Panc1 (cell line): ENCODE results near the gene SCN10A.

Experiments used
- POLR2AphosphoS5 ChIP-seq: IDR thresholded peaks from 2 replicates; pipeline ENCODE4 v1.6.1; 2012; ENCODE audit warnings: mild to moderate bottlenecking, low read depth, low read length, moderate library complexity
- TF ChIP-seq, protein P1 (sequence below): fragments of 450-650 bp; IDR thresholded peaks from 2 replicates; pipeline ENCODE4 v1.5.1; 2017; ENCODE audit warnings: mild to moderate bottlenecking

DNA sequence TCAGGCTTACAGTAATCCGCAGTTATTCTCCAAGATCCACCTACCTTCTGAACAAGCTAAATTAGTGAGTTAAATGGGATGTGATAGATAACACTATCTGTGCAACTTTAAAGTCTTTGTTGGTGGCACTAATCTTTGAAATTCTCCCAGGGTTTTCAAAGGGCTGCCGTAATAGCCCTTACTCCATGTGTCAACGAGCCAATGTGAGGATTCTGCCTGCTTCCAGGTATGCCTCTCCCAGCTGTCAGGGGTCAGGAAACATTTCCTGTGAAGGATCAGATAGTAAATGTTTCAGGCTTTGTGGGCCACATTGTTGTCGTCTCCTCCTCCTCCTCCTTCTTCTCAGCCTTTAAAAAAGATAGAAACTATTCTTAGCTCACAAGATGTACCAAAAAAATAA is 146.3 kb downstream of the SCN10A start:
- TF ChIP-seq, protein P1, sequence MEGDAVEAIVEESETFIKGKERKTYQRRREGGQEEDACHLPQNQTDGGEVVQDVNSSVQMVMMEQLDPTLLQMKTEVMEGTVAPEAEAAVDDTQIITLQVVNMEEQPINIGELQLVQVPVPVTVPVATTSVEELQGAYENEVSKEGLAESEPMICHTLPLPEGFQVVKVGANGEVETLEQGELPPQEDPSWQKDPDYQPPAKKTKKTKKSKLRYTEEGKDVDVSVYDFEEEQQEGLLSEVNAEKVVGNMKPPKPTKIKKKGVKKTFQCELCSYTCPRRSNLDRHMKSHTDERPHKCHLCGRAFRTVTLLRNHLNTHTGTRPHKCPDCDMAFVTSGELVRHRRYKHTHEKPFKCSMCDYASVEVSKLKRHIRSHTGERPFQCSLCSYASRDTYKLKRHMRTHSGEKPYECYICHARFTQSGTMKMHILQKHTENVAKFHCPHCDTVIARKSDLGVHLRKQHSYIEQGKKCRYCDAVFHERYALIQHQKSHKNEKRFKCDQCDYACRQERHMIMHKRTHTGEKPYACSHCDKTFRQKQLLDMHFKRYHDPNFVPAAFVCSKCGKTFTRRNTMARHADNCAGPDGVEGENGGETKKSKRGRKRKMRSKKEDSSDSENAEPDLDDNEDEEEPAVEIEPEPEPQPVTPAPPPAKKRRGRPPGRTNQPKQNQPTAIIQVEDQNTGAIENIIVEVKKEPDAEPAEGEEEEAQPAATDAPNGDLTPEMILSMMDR: no peak
- TF ChIP-seq POLR2AphosphoS5: no peak
